ENCODE measurements around the gene DNAJC1.

Gene DNAJC1

DNA sequence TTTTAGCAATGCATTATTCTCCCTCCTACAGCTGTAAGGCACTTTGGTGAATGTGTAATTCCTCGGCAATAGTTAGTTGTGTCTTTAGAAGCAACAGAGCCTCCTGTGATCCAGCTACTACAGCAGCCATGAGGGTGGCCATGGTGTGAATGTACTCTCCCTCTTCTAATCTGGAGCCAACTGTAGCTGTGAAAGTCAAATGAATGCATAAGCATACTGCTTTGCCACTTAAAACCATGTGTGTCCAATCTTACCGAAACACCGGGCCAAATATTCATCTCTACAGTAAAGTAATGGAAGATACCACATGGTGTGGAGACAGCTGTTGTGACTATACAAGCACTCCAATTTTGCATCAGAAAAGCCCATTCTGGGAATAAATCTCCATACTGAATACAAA, 195.0 kb downstream of the DNAJC1 start:
- Histone ChIP-seq H3K23ac (ENCODE audit: low read length in 2 of 2) (no peak overlapping the region), H3K27me3 (ENCODE audit: control insufficient read depth in 1 of 2, insufficient read depth in 1 of 2, low read length in 2 of 2) (no peaks in the 10 kb centered on the region), H2BK12ac (ENCODE audit: low read length in 2 of 2) (no peak overlapping the region), H3K4me1 (ENCODE audit: control insufficient read depth, insufficient read depth, low read depth, low read length) (peaks cover 3% of the 10 kb centered on the region), H3K4ac (ENCODE audit: low read depth in 1 of 2, low read length in 2 of 2) (no peak overlapping the region), H3K27ac (ENCODE audit: low read length, poor library complexity, severe bottlenecking) (no peak overlapping the region), H3K18ac (ENCODE audit: low read depth in 1 of 2, low read length in 2 of 2) (no peak overlapping the region), H2AK5ac (ENCODE audit: low read length, severe bottlenecking) (no peak overlapping the region), H2AFZ (ENCODE audit: low read depth, low read length) (no peak overlapping the region), H3K36me3 (ENCODE audit: control insufficient read depth in 1 of 2, insufficient read depth in 2 of 2, low read depth in 1 of 2, low read length in 2 of 2) (no peaks in the 10 kb centered on the region), H4K8ac (ENCODE audit: low read length) (no peak overlapping the region), H3K4me2 (ENCODE audit: low read length, poor library complexity, severe bottlenecking) (no peak overlapping the region), H4K91ac (ENCODE audit: low read length) (no peak overlapping the region), H3K14ac (ENCODE audit: low read length in 2 of 2) (no peak overlapping the region), H2BK120ac (ENCODE audit: low read depth, low read length) (no peak overlapping the region), H3K9ac (ENCODE audit: low read length) (no peak overlapping the region), H3K9me3 (ENCODE audit: control insufficient read depth, low read length) (no peaks in the 10 kb centered on the region), H2BK5ac (ENCODE audit: low read depth, low read length, poor library complexity, severe bottlenecking) (no peak overlapping the region), H3K4me3 (ENCODE audit: insufficient read depth in 1 of 2, low read depth in 1 of 2, low read length in 2 of 2) (no peak overlapping the region), H3K79me1 (replicated peaks; ENCODE audit: low read length, poor library complexity, severe bottlenecking) (no peaks in the 10 kb centered on the region), H2BK15ac (ENCODE audit: low read depth, poor library complexity, severe bottlenecking) (no peak overlapping the region)
- WGBS: 97% methylated on average over 3 of the region's 3 CpGs
- no peak for DNase-seq

- H3K9ac ChIP-seq (ENCODE audit: low read length): no peak overlapping the region
- no peak overlapping the region for H4K8ac ChIP-seq (ENCODE audit: low read length)
- no peaks in the 10 kb centered on the region for H3K79me1 ChIP-seq (replicated peaks; ENCODE audit: low read length, poor library complexity, severe bottlenecking)
- H3K27ac ChIP-seq (ENCODE audit: low read length, poor library complexity, severe bottlenecking): no peak overlapping the region
- no peaks in the 10 kb centered on the region for H3K36me3 ChIP-seq (ENCODE audit: control insufficient read depth in 1 of 2, insufficient read depth in 2 of 2, low read depth in 1 of 2, low read length in 2 of 2)
- no peak overlapping the region for H2BK120ac ChIP-seq (ENCODE audit: low read depth, low read length)
- no peak overlapping the region for H3K4ac ChIP-seq (ENCODE audit: low read depth in 1 of 2, low read length in 2 of 2)
- no peaks in the 10 kb centered on the region for H3K9me3 ChIP-seq (ENCODE audit: control insufficient read depth, low read length)
- H3K4me3 ChIP-seq (ENCODE audit: insufficient read depth in 1 of 2, low read depth in 1 of 2, low read length in 2 of 2): no peak overlapping the region
- H3K4me2 ChIP-seq (ENCODE audit: low read length, poor library complexity, severe bottlenecking): no peak overlapping the region
- H3K14ac ChIP-seq (ENCODE audit: low read length in 2 of 2): no peak overlapping the region
- H3K18ac ChIP-seq (ENCODE audit: low read depth in 1 of 2, low read length in 2 of 2): no peak overlapping the region
- no peak overlapping the region for H4K91ac ChIP-seq (ENCODE audit: low read length)
- H3K23ac ChIP-seq (ENCODE audit: low read length in 2 of 2): no peak overlapping the region
- H3K4me1 ChIP-seq (ENCODE audit: control insufficient read depth, insufficient read depth, low read depth, low read length): peaks cover 3% of the 10 kb centered on the region
- 19% methylated on average over 5 of the region's 5 CpGs for WGBS
- peak; percentile 34 for DNase-seq
- H2AK5ac ChIP-seq (ENCODE audit: low read length, severe bottlenecking): no peak overlapping the region
- no peaks in the 10 kb centered on the region for H3K27me3 ChIP-seq (ENCODE audit: control insufficient read depth in 1 of 2, insufficient read depth in 1 of 2, low read length in 2 of 2)
- H2BK5ac ChIP-seq (ENCODE audit: low read depth, low read length, poor library complexity, severe bottlenecking): no peak overlapping the region
- H2BK15ac ChIP-seq (ENCODE audit: low read depth, poor library complexity, severe bottlenecking): no peak overlapping the region
- H2BK12ac ChIP-seq (ENCODE audit: low read length in 2 of 2): no peak overlapping the region
- H2AFZ ChIP-seq (ENCODE audit: low read depth, low read length): no peak overlapping the region
Observed at GRCh38 chr10:21807180-21807579, 196.3 kb downstream of the DNAJC1 start.

DNA sequence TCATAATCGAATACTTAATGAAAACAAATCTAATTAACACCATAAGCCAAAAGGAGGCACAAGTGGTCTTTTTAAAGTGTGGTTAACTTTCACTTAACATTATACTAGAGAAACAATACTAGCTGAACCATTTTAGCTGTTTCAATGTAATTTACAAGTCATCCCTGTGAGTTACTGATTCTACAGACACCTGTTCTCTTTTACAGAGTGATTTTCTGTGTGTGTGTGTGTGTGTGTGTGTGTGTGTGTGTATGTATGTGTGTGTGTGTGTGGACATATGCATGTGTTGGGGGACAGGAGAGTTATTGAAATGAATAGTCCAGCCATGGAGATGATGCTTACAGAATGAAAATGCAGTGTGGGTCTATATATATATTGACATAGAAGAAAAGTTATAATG, 200.2 kb downstream of the DNAJC1 start:
- Histone ChIP-seq H4K91ac (ENCODE audit: low read length) (no peak overlapping the region), H2AK5ac (ENCODE audit: low read length, severe bottlenecking) (no peak overlapping the region), H3K9me3 (ENCODE audit: control insufficient read depth, low read length) (peaks cover 6% of the 10 kb centered on the region), H2BK15ac (ENCODE audit: low read depth, poor library complexity, severe bottlenecking) (no peak overlapping the region), H2BK120ac (ENCODE audit: low read depth, low read length) (no peak overlapping the region), H3K27ac (ENCODE audit: low read length, poor library complexity, severe bottlenecking) (no peak overlapping the region), H2BK5ac (ENCODE audit: low read depth, low read length, poor library complexity, severe bottlenecking) (no peak overlapping the region), H3K36me3 (ENCODE audit: control insufficient read depth in 1 of 2, insufficient read depth in 2 of 2, low read depth in 1 of 2, low read length in 2 of 2) (no peaks in the 10 kb centered on the region), H3K4ac (ENCODE audit: low read depth in 1 of 2, low read length in 2 of 2) (no peak overlapping the region), H3K4me2 (ENCODE audit: low read length, poor library complexity, severe bottlenecking) (no peak overlapping the region), H2BK12ac (ENCODE audit: low read length in 2 of 2) (no peak overlapping the region), H3K4me3 (ENCODE audit: insufficient read depth in 1 of 2, low read depth in 1 of 2, low read length in 2 of 2) (no peak overlapping the region), H3K27me3 (ENCODE audit: control insufficient read depth in 1 of 2, insufficient read depth in 1 of 2, low read length in 2 of 2) (no peaks in the 10 kb centered on the region), H3K79me1 (replicated peaks; ENCODE audit: low read length, poor library complexity, severe bottlenecking) (no peaks in the 10 kb centered on the region), H3K4me1 (ENCODE audit: control insufficient read depth, insufficient read depth, low read depth, low read length) (peaks cover 3% of the 10 kb centered on the region), H4K8ac (ENCODE audit: low read length) (no peak overlapping the region), H2AFZ (ENCODE audit: low read depth, low read length) (no peak overlapping the region), H3K23ac (ENCODE audit: low read length in 2 of 2) (no peak overlapping the region), H3K9ac (ENCODE audit: low read length) (no peak overlapping the region), H3K18ac (ENCODE audit: low read depth in 1 of 2, low read length in 2 of 2) (no peak overlapping the region), H3K14ac (ENCODE audit: low read length in 2 of 2) (no peak overlapping the region)
- DNase-seq: no peak
- WGBS: no CpG with 5 or more reads among the region's 1 CpG

- H3K18ac ChIP-seq (ENCODE audit: low read depth in 1 of 2, low read length in 2 of 2): no peak overlapping the region
- no peak overlapping the region for H3K9ac ChIP-seq (ENCODE audit: low read length)
- H2BK15ac ChIP-seq (ENCODE audit: low read depth, poor library complexity, severe bottlenecking): no peak overlapping the region
- no peak overlapping the region for H3K4me2 ChIP-seq (ENCODE audit: low read length, poor library complexity, severe bottlenecking)
- no peak overlapping the region for H3K4me3 ChIP-seq (ENCODE audit: insufficient read depth in 1 of 2, low read depth in 1 of 2, low read length in 2 of 2)
- peaks cover 6% of the 10 kb centered on the region for H3K9me3 ChIP-seq (ENCODE audit: control insufficient read depth, low read length)
- WGBS: 90% methylated on average over 2 of the region's 5 CpGs
- no peaks in the 10 kb centered on the region for H3K79me1 ChIP-seq (replicated peaks; ENCODE audit: low read length, poor library complexity, severe bottlenecking)
- no peak overlapping the region for H4K8ac ChIP-seq (ENCODE audit: low read length)
- no peak overlapping the region for H2BK120ac ChIP-seq (ENCODE audit: low read depth, low read length)
- no peaks in the 10 kb centered on the region for H3K36me3 ChIP-seq (ENCODE audit: control insufficient read depth in 1 of 2, insufficient read depth in 2 of 2, low read depth in 1 of 2, low read length in 2 of 2)
- no peak overlapping the region for H3K4ac ChIP-seq (ENCODE audit: low read depth in 1 of 2, low read length in 2 of 2)
- no peak overlapping the region for H3K27ac ChIP-seq (ENCODE audit: low read length, poor library complexity, severe bottlenecking)
- no peak overlapping the region for H2BK5ac ChIP-seq (ENCODE audit: low read depth, low read length, poor library complexity, severe bottlenecking)
- H2BK12ac ChIP-seq (ENCODE audit: low read length in 2 of 2): no peak overlapping the region
- no peak overlapping the region for H3K14ac ChIP-seq (ENCODE audit: low read length in 2 of 2)
- H2AK5ac ChIP-seq (ENCODE audit: low read length, severe bottlenecking): no peak overlapping the region
- no peak overlapping the region for H4K91ac ChIP-seq (ENCODE audit: low read length)
- no peaks in the 10 kb centered on the region for H3K4me1 ChIP-seq (ENCODE audit: control insufficient read depth, insufficient read depth, low read depth, low read length)
- no peaks in the 10 kb centered on the region for H3K27me3 ChIP-seq (ENCODE audit: control insufficient read depth in 1 of 2, insufficient read depth in 1 of 2, low read length in 2 of 2)
- DNase-seq: no peak
- no peak overlapping the region for H2AFZ ChIP-seq (ENCODE audit: low read depth, low read length)
- no peak overlapping the region for H3K23ac ChIP-seq (ENCODE audit: low read length in 2 of 2)
Observed at GRCh38 chr10:21801609-21802008, 201.9 kb downstream of the DNAJC1 start.
